ENCODE data around the gene IQSEC2.

DNA sequence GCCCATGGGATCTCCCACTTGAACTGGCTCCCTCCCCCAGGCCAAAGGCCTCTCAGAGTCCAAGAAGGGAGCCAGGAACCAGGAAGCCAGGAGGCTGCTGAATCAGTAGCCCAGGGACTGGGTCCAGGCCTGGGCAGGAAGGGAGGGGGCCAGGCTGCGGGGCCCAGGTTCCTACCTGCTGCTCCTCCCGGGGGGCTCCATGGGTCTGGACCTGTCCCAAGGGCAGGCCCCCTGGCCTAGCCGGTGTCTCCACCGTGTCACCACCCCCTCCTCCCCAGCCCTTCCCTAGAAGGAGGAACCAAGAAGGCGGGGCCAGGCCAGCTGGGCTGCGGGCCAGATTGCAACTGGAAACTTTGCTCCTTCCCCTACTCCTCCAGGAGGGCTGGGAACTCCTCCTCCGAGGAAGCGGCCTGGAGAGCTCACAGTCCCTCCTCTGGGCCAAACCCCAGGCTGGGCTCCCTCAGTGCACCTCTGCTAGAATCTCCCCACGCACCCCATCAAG lies at the start of gene IQSEC2:
- TF ChIP-seq, protein P1, sequence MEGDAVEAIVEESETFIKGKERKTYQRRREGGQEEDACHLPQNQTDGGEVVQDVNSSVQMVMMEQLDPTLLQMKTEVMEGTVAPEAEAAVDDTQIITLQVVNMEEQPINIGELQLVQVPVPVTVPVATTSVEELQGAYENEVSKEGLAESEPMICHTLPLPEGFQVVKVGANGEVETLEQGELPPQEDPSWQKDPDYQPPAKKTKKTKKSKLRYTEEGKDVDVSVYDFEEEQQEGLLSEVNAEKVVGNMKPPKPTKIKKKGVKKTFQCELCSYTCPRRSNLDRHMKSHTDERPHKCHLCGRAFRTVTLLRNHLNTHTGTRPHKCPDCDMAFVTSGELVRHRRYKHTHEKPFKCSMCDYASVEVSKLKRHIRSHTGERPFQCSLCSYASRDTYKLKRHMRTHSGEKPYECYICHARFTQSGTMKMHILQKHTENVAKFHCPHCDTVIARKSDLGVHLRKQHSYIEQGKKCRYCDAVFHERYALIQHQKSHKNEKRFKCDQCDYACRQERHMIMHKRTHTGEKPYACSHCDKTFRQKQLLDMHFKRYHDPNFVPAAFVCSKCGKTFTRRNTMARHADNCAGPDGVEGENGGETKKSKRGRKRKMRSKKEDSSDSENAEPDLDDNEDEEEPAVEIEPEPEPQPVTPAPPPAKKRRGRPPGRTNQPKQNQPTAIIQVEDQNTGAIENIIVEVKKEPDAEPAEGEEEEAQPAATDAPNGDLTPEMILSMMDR (IDR thresholded peaks at IDR 0.05 in 2 of 3, conservative IDR thresholded peaks at IDR 0.05 in 1 of 3; ENCODE audit: insufficient read depth in 2 of 3, low read depth in 1 of 3, low read length in 3 of 3): no peak
- TF ChIP-seq, protein P2, sequence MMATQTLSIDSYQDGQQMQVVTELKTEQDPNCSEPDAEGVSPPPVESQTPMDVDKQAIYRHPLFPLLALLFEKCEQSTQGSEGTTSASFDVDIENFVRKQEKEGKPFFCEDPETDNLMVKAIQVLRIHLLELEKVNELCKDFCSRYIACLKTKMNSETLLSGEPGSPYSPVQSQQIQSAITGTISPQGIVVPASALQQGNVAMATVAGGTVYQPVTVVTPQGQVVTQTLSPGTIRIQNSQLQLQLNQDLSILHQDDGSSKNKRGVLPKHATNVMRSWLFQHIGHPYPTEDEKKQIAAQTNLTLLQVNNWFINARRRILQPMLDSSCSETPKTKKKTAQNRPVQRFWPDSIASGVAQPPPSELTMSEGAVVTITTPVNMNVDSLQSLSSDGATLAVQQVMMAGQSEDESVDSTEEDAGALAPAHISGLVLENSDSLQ (IDR thresholded peaks at IDR 0.05): no peak
- TF ChIP-seq SREBF2 (CRISPR knock-in tag; IDR thresholded peaks at IDR 0.05) (no peak), TBP (optimal IDR thresholded peaks at IDR 0.05; ENCODE audit: low read depth, low read length) (peak; percentile 15), EHMT2 (IDR thresholded peaks at IDR 0.05) (no peak), RAD21 (CRISPR knock-in tag; conservative IDR thresholded peaks at IDR 0.05 in 1 of 2, IDR thresholded peaks at IDR 0.05 in 1 of 2) (no peak), SOX6 (IDR thresholded peaks at IDR 0.05) (no peak), MIER1 (IDR thresholded peaks at IDR 0.05; ENCODE audit: low read depth) (no peak), NCOA1 (IDR thresholded peaks at IDR 0.05; ENCODE audit: low read depth) (no peak), HMG20A (CRISPR knock-in tag; conservative IDR thresholded peaks at IDR 0.05) (no peak)
- TF ChIP-seq, protein P3, sequence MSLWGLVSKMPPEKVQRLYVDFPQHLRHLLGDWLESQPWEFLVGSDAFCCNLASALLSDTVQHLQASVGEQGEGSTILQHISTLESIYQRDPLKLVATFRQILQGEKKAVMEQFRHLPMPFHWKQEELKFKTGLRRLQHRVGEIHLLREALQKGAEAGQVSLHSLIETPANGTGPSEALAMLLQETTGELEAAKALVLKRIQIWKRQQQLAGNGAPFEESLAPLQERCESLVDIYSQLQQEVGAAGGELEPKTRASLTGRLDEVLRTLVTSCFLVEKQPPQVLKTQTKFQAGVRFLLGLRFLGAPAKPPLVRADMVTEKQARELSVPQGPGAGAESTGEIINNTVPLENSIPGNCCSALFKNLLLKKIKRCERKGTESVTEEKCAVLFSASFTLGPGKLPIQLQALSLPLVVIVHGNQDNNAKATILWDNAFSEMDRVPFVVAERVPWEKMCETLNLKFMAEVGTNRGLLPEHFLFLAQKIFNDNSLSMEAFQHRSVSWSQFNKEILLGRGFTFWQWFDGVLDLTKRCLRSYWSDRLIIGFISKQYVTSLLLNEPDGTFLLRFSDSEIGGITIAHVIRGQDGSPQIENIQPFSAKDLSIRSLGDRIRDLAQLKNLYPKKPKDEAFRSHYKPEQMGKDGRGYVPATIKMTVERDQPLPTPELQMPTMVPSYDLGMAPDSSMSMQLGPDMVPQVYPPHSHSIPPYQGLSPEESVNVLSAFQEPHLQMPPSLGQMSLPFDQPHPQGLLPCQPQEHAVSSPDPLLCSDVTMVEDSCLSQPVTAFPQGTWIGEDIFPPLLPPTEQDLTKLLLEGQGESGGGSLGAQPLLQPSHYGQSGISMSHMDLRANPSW (CRISPR knock-in tag; IDR thresholded peaks at IDR 0.05): no peak
- TF ChIP-seq, protein P4, sequence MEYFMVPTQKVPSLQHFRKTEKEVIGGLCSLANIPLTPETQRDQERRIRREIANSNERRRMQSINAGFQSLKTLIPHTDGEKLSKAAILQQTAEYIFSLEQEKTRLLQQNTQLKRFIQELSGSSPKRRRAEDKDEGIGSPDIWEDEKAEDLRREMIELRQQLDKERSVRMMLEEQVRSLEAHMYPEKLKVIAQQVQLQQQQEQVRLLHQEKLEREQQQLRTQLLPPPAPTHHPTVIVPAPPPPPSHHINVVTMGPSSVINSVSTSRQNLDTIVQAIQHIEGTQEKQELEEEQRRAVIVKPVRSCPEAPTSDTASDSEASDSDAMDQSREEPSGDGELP (CRISPR knock-in tag; IDR thresholded peaks at IDR 0.05; ENCODE audit: borderline replicate concordance): peak; percentile 93

Data from K562 (cell line).